ENCODE measurements around the gene KIF4B.

DNA sequence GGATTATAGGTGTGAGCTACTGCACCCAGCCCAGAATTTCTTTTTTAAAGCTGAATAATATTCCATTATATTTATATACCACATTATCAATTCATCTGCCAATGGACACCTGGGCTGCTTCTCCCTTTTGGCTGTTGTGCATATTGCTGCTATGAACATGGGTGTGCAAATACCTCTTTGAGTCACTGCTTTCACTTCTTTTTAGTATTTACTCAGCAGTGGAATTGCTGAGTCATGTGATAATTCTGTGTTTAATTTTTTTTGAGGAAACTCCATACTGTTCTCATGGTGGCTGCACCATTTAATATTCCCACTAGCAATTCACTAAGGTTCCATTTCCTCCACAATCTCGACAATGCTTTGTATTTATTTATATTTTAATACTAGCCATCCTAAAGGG lies 36.1 kb upstream of the KIF4B start:
- no peak for TF ChIP-seq POLR2A (IDR thresholded peaks at IDR 0.05)
- no peak for TF ChIP-seq CTCF (IDR thresholded peaks at IDR 0.05)

All from tibial nerve (tissue), 3 donors.